Subcutaneous abdominal adipose tissue (tissue), 5 donors: Measurements from ENCODE around the gene ANKRD9.

Experiments used
- H3K27ac ChIP-seq: one replicate; pipeline ENCODE4 v1.7.0; 2013; ENCODE audit warnings: low read depth, mild to moderate bottlenecking, inconsistent platforms, low read length, moderate library complexity
- H3K27me3 ChIP-seq, 5 donors: one replicate each; pipeline ENCODE4 v1.7.0; 2013; ENCODE audit warnings: low read length in 5 of 5, inconsistent platforms in 1 of 5; ENCODE audit not compliant: control insufficient read depth in 5 of 5, insufficient read depth in 4 of 5
- H3K36me3 ChIP-seq, 5 donors: one replicate each; pipeline ENCODE4 v1.7.0; 2013; ENCODE audit warnings: low read length in 5 of 5; ENCODE audit not compliant: control insufficient read depth in 5 of 5, insufficient read depth in 5 of 5
- H3K4me1 ChIP-seq, 5 donors: one replicate each; pipeline ENCODE4 v1.7.0; 2013; ENCODE audit warnings: low read length in 5 of 5, mild to moderate bottlenecking in 3 of 5, moderate library complexity in 1 of 5; ENCODE audit not compliant: control insufficient read depth in 5 of 5, insufficient read depth in 5 of 5
- H3K4me3 ChIP-seq, 5 donors: one replicate each; pipeline ENCODE4 v1.7.0; 2013; ENCODE audit warnings: low read length in 5 of 5, low read depth in 1 of 5
- H3K9ac ChIP-seq, 5 donors: one replicate each; pipeline ENCODE4 v1.7.0; 2013; ENCODE audit warnings: low read length in 5 of 5, mild to moderate bottlenecking in 4 of 5, moderate library complexity in 3 of 5
- H3K9me3 ChIP-seq, 5 donors: one replicate each; pipeline ENCODE4 v1.7.0; 2013; ENCODE audit warnings: low read length in 5 of 5; ENCODE audit not compliant: control insufficient read depth in 5 of 5
- donor health status: healthy.
- donor health status: healthy.
- donor health status: healthy.
- donor health status: healthy.
- donor health status: healthy.

The ANKRD9 gene

DNA sequence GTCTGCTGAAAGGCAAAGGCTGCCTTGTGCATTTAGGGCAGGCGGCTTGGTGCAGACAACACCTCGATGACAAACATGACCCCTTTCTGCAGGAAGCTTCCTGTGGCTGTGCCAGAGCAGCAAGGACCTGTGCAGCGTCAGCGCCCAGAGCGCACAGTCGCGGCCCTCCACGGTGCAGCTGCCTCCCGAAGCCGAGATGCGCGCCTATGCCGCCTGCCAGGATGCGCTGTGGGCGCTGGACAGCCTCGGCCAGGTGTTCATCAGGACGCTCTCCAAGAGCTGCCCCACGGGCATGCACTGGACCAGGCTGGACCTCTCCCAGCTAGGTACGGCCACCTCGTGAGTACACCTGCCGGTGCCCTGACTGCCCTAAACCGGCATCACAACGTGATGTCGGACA lies 57.3 kb downstream of the ANKRD9 start:
- Histone ChIP-seq H3K9me3 (no peaks in the 10 kb centered on the region), H3K36me3 (peaks cover 3 to 87% (median 62%) of the 10 kb centered on the region in 5 donors), H3K4me1 (no peaks in the 10 kb centered on the region), H3K9ac (no peak overlapping the region), H3K27me3 (no peaks in the 10 kb centered on the region), H3K4me3 (no peak overlapping the region), H3K27ac (no peak overlapping the region)
